ENCODE data around the gene LYST.

Gene LYST

DNA sequence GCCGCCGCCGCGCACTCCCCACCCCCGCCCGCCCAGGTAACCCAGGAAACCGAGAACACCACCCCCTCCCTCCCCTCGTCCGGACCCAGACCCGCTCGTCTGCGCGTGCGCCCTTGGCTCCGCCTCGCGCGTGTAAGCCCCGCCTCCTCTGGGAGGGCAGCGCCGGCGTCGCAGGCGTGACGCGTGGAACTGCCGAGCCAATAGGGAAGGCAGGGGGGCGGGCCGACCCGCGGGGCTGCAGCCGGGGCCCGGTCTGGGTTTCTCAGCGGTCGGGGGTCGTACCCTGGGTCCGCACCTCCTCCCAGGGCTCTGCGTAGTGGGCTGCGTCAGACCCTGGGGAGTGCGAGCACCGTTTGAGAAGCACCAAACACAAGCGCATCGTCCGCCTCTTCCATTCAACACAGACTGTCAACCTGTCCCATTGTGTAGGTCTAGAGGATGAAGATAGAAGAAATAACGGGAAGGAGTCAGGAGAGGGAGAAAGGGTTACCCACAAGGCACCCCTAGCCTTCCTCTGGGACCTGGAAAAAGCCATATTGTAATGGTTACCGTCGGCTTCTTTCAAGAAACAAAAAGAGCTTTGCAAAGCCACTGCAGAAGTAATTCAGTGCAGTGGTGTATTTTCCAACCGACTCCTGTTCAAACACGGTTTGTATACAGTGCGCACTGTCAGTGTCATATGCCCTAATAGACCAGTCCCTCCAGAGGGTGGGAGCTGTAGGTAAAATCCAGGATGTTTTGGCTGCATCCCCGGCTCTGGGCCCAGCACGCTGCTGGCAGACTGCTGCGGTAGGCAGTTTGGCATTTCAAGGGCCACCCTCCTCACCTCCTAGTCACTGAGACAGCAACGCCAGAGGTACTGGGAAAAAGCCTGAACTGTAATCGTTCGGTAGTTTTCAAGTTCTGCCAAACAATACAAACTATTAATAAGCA is 473 bp upstream of the LYST start:
- DNase-seq (ENCODE audit: low read depth in 2 of 2): peak; percentile 92 to 96
- H3K4me3 ChIP-seq (replicated peaks in 1 of 2; ENCODE audit: low read depth in 2 of 2, low read length in 2 of 2): peak overlapping the region; percentile 71 to 87
- TF ChIP-seq, protein P1, sequence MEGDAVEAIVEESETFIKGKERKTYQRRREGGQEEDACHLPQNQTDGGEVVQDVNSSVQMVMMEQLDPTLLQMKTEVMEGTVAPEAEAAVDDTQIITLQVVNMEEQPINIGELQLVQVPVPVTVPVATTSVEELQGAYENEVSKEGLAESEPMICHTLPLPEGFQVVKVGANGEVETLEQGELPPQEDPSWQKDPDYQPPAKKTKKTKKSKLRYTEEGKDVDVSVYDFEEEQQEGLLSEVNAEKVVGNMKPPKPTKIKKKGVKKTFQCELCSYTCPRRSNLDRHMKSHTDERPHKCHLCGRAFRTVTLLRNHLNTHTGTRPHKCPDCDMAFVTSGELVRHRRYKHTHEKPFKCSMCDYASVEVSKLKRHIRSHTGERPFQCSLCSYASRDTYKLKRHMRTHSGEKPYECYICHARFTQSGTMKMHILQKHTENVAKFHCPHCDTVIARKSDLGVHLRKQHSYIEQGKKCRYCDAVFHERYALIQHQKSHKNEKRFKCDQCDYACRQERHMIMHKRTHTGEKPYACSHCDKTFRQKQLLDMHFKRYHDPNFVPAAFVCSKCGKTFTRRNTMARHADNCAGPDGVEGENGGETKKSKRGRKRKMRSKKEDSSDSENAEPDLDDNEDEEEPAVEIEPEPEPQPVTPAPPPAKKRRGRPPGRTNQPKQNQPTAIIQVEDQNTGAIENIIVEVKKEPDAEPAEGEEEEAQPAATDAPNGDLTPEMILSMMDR (IDR thresholded peaks at IDR 0.05; ENCODE audit: low read depth, low read length): no peak

DNA sequence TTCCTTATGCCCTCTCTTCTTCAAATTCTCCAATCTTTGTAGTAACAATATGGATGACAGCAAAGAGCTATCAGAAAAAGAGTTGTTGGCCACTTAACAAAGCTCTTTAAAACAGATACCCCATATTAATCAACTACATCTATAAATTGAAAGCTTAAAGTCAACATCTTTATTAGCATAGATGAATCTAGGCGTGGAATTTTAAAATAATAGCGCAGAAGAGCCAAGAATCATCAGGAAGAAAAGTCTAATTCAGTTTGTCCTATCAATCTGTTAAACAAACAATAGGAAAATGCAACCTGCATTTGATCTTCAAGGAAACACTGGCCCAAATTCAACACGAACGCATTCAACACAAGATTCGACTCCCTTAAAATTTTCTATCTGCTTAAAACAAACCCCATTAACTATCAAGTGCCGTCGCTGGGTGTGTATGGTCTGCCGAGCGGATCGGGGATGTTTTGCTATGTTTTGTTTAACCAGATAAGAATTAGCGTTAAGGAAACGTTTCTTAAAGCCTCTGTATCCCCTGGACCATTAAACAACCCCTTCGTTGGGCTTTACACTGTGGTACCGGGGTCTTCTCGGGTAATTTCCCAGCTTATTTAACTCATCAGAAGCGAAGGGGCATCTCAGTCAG is 1.0 kb downstream of the LYST start:
- peak in 1 of 2 donors; percentile 15 for DNase-seq (ENCODE audit: low read depth in 2 of 2)

GRCh38 chr1:235864931-235865525 is 1.7 kb downstream of the LYST start:
- TF ChIP-seq, protein P1 (IDR thresholded peaks at IDR 0.05; ENCODE audit: low read depth, low read length): no peak
- peak; percentile 2 to 45 for DNase-seq (ENCODE audit: low read depth in 2 of 2)
- peak overlapping the region in 1 of 2 donors; percentile 9 for H3K4me3 ChIP-seq (replicated peaks in 1 of 2; ENCODE audit: low read depth in 2 of 2, low read length in 2 of 2)

More for the DNA sequence above, 1.0 kb downstream of the LYST start:
- peak overlapping the region; percentile 71 to 87 for H3K4me3 ChIP-seq (replicated peaks in 1 of 2; ENCODE audit: low read depth in 2 of 2, low read length in 2 of 2)
- TF ChIP-seq, protein P1 (IDR thresholded peaks at IDR 0.05; ENCODE audit: low read depth, low read length): no peak

DNA sequence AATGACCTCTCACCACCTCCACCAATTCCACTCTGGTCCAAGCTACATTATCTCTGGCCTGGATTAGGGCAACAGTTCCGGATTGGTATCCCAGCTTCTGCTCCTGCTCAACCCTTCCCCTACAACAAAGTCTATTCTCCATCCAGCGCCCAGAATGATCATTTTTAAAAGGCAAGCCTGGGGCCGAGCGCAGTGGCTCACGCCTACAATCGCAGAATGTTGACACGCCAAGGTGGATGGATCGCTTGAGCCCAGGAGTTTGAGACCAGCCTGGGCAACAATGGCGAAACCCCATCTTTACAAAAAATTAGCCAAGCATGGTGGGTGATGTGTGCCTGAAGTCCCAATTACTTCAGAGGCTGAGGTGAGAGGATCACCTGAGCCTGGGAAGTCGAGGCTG is 2.2 kb downstream of the LYST start:
- H3K4me3 ChIP-seq (replicated peaks in 1 of 2; ENCODE audit: low read depth in 2 of 2, low read length in 2 of 2): no peak overlapping the region
- DNase-seq (ENCODE audit: low read depth in 2 of 2): no peak
- TF ChIP-seq, protein P1 (IDR thresholded peaks at IDR 0.05; ENCODE audit: low read depth, low read length): no peak

DNA sequence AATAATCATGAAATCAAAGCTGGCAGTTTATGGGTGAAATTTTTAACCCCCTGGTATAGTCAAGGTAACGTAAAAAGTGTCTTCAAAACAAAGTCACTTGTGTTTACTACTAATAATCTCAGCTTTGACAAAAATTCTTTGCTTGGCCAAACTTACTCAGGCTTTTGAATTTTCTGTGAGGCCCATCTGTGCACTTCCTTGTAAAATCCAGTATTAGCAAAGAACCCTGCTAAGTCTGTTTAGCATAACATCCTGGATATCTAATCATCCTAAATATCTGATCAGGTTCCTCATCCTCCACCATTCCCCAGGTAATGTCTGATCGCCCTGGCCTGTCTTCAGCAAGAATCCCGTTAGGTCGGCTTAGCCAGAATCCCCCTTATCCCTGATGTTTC is 3.0 kb downstream of the LYST start:
- DNase-seq (ENCODE audit: low read depth in 2 of 2): no peak
- H3K4me3 ChIP-seq (replicated peaks in 1 of 2; ENCODE audit: low read depth in 2 of 2, low read length in 2 of 2): no peak overlapping the region
- TF ChIP-seq, protein P1 (IDR thresholded peaks at IDR 0.05; ENCODE audit: low read depth, low read length): no peak

GRCh38 chr1:235861857-235862256 is 4.8 kb downstream of the LYST start:
- no peak overlapping the region for H3K4me3 ChIP-seq (replicated peaks in 1 of 2; ENCODE audit: low read depth in 2 of 2, low read length in 2 of 2)
- no peak for DNase-seq (ENCODE audit: low read depth in 2 of 2)

More at GRCh38 chr1:235861857-235862256, 4.8 kb downstream of the LYST start:
- TF ChIP-seq, protein P1 (IDR thresholded peaks at IDR 0.05; ENCODE audit: low read depth, low read length): no peak
